ENCODE data around the gene LRRTM4.

- TF ChIP-seq POLR2A (IDR thresholded peaks at IDR 0.05), result no peak
- no peak for TF ChIP-seq CTCF (IDR thresholded peaks at IDR 0.05)
- TF ChIP-seq EP300 (IDR thresholded peaks at IDR 0.05), result no peak
- no peak for TF ChIP-seq POLR2AphosphoS5 (IDR thresholded peaks at IDR 0.05)
These were observed 516.7 kb downstream of the LRRTM4 start for GRCh38 chr2:77005522-77005921.

All from upper lobe of left lung (tissue), 4 donors.